HepG2 (cell line): Measurements from ENCODE around the gene USP34. TPM values are rescaled to one million over a fixed set of nuclear protein-coding genes. Genes with fewer than 3 reads are reported as not detected.

Experiments
- FOXJ3 ChIP-seq: sonication (generic); formaldehyde crosslinking; IDR thresholded peaks from 2 replicates; pipeline ENCODE4 v1.4.0; 2020; ENCODE audit warnings: missing genetic modification reagents, mild to moderate bottlenecking, borderline replicate concordance
- HNRNPK ChIP-seq: fragments of 200-400 bp; formaldehyde crosslinking; IDR thresholded peaks from 2 replicates; pipeline ENCODE4 v1.6.1; 2018; ENCODE audit warnings: low read length, low read depth, moderate library complexity, mild to moderate bottlenecking; ENCODE audit not compliant: poor library complexity, severe bottlenecking
- NCOA5 ChIP-seq: sonication (generic); formaldehyde crosslinking; IDR thresholded peaks from 2 replicates; pipeline ENCODE4 v1.4.0; 2020; ENCODE audit warnings: missing genetic modification reagents
- RFXAP ChIP-seq: sonication (generic); formaldehyde crosslinking; IDR thresholded peaks from 2 replicates; pipeline ENCODE4 v1.4.0; 2020; ENCODE audit warnings: missing genetic modification reagents, borderline replicate concordance
- ZFP37 ChIP-seq: sonication (generic); formaldehyde crosslinking; IDR thresholded peaks from 2 replicates; pipeline ENCODE4 v1.4.0; 2020; ENCODE audit warnings: missing genetic modification reagents, borderline replicate concordance
- ZNF24 ChIP-seq: fragments of 450-650 bp; IDR thresholded peaks from 2 replicates; pipeline ENCODE4 v1.6.1; 2017; ENCODE audit warnings: antibody characterized with exemption, mild to moderate bottlenecking
- ZNF441 ChIP-seq: sonication (generic); formaldehyde crosslinking; IDR thresholded peaks from 2 replicates; pipeline ENCODE4 v1.7.0; 2021; ENCODE audit warnings: missing genetic modification reagents, borderline replicate concordance
- ZNF546 ChIP-seq: sonication (generic); formaldehyde crosslinking; conservative IDR thresholded peaks from 2 replicates; pipeline ENCODE4 v1.8.1; 2023; ENCODE audit warnings: mild to moderate bottlenecking, missing genetic modification reagents
- ZNF605 ChIP-seq: sonication (generic); formaldehyde crosslinking; IDR thresholded peaks from 2 replicates; pipeline ENCODE4 v1.8.0; 2022; ENCODE audit warnings: mild to moderate bottlenecking, missing genetic modification reagents
- polyA plus RNA-seq, 8 experiments: library from polyadenylated mRNA; depleted of rRNA in 3 of 8; stranded (reverse) in 7 of 8; unstranded in 1 of 8; fragments of >200 nt; fragmentation: Illumina TruSeq in 4 of 8; extraction: Trizol in 4 of 8; gene quantifications; 2 replicates each; pipeline versions ENCODE4 v1.2.1 to v1.2.3, GENCODE V29; 2011 to 2016; ENCODE audit warnings: low read depth in 4 of 8, missing spikeins in 1 of 8, mixed read lengths in 1 of 8; ENCODE audit not compliant: insufficient read depth in 1 of 8
- total RNA-seq, 5 experiments: library from RNA; depleted of rRNA; stranded (reverse); fragments of >200 nt; fragmentation: Illumina TruSeq; extraction: Trizol; gene quantifications; 2 replicates each; pipeline ENCODE4 v1.2.3, GENCODE V29; 2016; ENCODE audit warnings: low read depth in 1 of 5
- TF ChIP-seq, protein P1 (sequence below): sonication (generic); formaldehyde crosslinking; IDR thresholded peaks from one replicate; pipeline ENCODE4 v1.5.1; 2020; ENCODE audit warnings: mild to moderate bottlenecking, missing genetic modification reagents; ENCODE audit errors: not compliant biosample characterization
- TF ChIP-seq, protein P2 (sequence below): sonication (generic); IDR thresholded peaks from 2 replicates; pipeline ENCODE4 v1.6.1; 2016; ENCODE audit warnings: low read depth, borderline replicate concordance
- TF ChIP-seq, protein P3 (sequence below): sonication (generic); formaldehyde crosslinking; IDR thresholded peaks from 2 replicates; pipeline ENCODE4 v1.5.1; 2020; ENCODE audit warnings: missing genetic modification reagents, mild to moderate bottlenecking, borderline replicate concordance
- TF ChIP-seq, protein P4 (sequence below): sonication (generic); formaldehyde crosslinking; IDR thresholded peaks from 2 replicates; pipeline ENCODE4 v1.5.0; 2020; ENCODE audit warnings: missing genetic modification reagents, mild to moderate bottlenecking, borderline replicate concordance

USP34 gene
- total and polyA plus RNA-seq, 2 of the 13 experiments (the other 11 are each of a cell fraction or from before 2014, with no cell fraction given): 99.2 to 100 TPM

DNA sequence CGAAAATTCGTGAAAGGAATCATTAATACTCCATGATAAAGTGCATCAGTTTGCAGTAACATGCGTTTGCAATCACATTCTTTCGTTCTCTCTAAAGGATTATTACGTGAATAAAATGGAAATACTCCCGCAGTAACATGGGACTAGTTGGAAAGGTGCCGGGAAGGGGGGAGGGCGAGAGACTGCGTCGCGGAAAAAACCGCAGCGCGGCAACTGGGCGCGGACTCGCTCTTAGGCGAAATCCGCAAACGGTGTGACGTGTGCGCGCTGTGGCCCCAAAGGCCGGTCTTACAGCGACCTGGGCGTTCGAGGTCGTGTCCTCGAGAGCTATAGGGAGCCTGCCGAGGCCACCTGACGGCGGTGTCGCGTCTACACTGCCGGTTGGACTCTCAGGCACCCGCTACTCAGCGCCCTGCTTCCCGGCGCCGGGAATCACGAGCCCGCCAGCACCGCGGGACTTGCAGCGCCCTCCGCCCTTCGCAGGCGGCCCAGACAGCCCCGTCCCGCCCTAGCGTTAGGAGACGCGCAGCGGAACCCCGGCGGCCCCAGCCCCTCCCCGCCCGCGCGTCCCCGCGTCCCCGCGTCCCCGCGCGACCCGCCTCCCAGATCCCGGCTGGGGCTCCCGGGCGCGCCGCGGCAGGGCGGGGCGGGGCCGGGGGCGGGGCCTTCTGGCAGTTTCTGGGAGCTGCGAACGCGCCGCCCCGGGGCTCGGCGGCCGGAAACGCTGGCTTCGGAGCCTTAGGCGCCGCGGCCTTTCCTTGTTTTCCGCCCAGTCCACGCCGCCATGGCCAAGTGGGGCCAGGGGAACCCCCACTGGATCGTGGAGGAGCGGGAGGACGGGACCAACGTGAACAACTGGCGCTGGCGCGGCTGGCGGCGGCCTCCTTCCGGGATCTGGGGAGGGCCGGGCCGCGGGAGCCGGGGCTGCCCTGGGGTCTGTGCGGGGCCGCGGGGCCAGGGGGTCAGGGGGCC, 293.8 kb downstream of the USP34 start (continued):
- TF ChIP-seq, protein P1, sequence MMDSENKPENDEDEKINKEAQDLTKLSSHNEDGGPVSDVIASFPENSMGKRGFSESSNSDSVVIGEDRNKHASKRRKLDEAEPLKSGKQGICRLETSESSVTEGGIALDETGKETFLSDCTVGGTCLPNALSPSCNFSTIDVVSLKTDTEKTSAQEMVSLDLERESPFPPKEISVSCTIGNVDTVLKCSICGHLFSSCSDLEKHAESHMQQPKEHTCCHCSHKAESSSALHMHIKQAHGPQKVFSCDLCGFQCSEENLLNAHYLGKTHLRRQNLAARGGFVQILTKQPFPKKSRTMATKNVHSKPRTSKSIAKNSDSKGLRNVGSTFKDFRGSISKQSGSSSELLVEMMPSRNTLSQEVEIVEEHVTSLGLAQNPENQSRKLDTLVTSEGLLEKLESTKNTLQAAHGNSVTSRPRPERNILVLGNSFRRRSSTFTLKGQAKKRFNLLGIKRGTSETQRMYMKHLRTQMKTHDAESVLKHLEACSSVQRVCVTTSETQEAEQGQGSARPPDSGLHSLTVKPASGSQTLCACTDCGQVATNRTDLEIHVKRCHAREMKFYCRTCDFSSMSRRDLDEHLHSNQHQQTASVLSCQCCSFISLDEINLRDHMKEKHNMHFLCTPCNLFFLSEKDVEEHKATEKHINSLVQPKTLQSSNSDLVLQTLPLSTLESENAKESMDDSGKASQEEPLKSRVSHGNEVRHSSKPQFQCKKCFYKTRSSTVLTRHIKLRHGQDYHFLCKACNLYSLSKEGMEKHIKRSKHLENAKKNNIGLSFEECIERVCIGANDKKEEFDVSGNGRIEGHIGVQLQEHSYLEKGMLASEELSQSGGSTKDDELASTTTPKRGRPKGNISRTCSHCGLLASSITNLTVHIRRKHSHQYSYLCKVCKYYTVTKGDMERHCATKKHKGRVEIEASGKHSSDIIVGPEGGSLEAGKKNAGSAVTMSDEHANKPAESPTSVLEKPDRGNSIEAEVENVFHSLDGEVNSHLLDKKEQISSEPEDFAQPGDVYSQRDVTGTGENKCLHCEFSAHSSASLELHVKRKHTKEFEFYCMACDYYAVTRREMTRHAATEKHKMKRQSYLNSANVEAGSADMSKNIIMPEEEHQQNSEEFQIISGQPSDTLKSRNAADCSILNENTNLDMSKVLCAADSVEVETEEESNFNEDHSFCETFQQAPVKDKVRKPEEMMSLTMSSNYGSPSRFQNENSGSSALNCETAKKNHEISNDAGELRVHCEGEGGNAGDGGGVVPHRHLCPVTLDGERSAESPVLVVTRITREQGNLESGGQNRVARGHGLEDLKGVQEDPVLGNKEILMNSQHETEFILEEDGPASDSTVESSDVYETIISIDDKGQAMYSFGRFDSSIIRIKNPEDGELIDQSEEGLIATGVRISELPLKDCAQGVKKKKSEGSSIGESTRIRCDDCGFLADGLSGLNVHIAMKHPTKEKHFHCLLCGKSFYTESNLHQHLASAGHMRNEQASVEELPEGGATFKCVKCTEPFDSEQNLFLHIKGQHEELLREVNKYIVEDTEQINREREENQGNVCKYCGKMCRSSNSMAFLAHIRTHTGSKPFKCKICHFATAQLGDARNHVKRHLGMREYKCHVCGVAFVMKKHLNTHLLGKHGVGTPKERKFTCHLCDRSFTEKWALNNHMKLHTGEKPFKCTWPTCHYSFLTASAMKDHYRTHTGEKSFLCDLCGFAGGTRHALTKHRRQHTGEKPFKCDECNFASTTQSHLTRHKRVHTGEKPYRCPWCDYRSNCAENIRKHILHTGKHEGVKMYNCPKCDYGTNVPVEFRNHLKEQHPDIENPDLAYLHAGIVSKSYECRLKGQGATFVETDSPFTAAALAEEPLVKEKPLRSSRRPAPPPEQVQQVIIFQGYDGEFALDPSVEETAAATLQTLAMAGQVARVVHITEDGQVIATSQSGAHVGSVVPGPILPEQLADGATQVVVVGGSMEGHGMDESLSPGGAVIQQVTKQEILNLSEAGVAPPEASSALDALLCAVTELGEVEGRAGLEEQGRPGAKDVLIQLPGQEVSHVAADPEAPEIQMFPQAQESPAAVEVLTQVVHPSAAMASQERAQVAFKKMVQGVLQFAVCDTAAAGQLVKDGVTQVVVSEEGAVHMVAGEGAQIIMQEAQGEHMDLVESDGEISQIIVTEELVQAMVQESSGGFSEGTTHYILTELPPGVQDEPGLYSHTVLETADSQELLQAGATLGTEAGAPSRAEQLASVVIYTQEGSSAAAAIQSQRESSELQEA (CRISPR knock-in tag): peak; percentile 88
- TF ChIP-seq ZFP37 (peak; percentile 78; the same call in 1 of the 2 replicates), RFXAP (0 out of 2 replicates have a peak, but pooled peaks have one; percentile 84), HNRNPK (peak; percentile 82), ZNF546 (CRISPR knock-in tag) (peak; percentile 88; the same call in 1 of the 2 replicates), ZNF24 (no peak), FOXJ3 (CRISPR knock-in tag) (no peak), NCOA5 (CRISPR knock-in tag) (no peak), ZNF605 (CRISPR knock-in tag) (peak; percentile 95), ZNF441 (CRISPR knock-in tag) (peak; percentile 60; the same call in 1 of the 2 replicates)
- TF ChIP-seq, protein P2, sequence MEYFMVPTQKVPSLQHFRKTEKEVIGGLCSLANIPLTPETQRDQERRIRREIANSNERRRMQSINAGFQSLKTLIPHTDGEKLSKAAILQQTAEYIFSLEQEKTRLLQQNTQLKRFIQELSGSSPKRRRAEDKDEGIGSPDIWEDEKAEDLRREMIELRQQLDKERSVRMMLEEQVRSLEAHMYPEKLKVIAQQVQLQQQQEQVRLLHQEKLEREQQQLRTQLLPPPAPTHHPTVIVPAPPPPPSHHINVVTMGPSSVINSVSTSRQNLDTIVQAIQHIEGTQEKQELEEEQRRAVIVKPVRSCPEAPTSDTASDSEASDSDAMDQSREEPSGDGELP: peak; percentile 31; the same call in 1 of the 2 replicates
- TF ChIP-seq, protein P3, sequence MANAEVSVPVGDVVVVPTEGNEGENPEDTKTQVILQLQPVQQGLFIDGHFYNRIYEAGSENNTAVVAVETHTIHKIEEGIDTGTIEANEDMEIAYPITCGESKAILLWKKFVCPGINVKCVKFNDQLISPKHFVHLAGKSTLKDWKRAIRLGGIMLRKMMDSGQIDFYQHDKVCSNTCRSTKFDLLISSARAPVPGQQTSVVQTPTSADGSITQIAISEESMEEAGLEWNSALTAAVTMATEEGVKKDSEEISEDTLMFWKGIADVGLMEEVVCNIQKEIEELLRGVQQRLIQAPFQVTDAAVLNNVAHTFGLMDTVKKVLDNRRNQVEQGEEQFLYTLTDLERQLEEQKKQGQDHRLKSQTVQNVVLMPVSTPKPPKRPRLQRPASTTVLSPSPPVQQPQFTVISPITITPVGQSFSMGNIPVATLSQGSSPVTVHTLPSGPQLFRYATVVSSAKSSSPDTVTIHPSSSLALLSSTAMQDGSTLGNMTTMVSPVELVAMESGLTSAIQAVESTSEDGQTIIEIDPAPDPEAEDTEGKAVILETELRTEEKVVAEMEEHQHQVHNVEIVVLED (CRISPR knock-in tag): peak; percentile 81
- TF ChIP-seq, protein P4, sequence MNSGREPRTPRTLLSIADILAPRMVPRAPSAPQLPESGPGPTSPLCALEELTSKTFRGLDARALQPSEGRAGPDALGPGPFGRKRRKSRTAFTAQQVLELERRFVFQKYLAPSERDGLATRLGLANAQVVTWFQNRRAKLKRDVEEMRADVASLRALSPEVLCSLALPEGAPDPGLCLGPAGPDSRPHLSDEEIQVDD (CRISPR knock-in tag): peak; percentile 83; the same call in 1 of the 2 replicates
